LHCN-M2 (cell line): Measurements from ENCODE around the gene ARHGEF16. TPM values are rescaled to one million over a fixed set of nuclear protein-coding genes. Genes with fewer than 3 reads are reported as not detected.

Experiments used
- total RNA-seq: library from RNA; depleted of rRNA; stranded (reverse); fragments of >200 nt; gene quantifications from 2 replicates; pipeline ENCODE4 v1.2.3, GENCODE V29; 2014; rRNA removed

Gene ARHGEF16
- total RNA-seq, 1 experiment from 2014 or later: not detected

Other genes starting within 250 kb of the ARHGEF16 start
- gene MEGF6, start 156.8 kb downstream of the ARHGEF16 start, total RNA-seq: 0.11 and 0.26 TPM in 2 replicates
- gene TPRG1L, start 170.3 kb downstream of the ARHGEF16 start, total RNA-seq: 12.4 and 19.6 TPM in 2 replicates
- gene WRAP73, start 195.4 kb downstream of the ARHGEF16 start, total RNA-seq: 23.3 and 23.7 TPM in 2 replicates
- gene TP73, start 197.9 kb downstream of the ARHGEF16 start, total RNA-seq: 2.4 and 2.6 TPM in 2 replicates